NCI-H82 treated with DMSO at 0.1 percent for 48 hours (cell line): ENCODE data around the gene FBXL22.

Experiments used
- DNase-seq: peaks from one replicate; lab custom pipeline; 2025; ENCODE audit not compliant: unreplicated experiment; lab: John Stamatoyannopoulos, UW

Gene FBXL22

DNA sequence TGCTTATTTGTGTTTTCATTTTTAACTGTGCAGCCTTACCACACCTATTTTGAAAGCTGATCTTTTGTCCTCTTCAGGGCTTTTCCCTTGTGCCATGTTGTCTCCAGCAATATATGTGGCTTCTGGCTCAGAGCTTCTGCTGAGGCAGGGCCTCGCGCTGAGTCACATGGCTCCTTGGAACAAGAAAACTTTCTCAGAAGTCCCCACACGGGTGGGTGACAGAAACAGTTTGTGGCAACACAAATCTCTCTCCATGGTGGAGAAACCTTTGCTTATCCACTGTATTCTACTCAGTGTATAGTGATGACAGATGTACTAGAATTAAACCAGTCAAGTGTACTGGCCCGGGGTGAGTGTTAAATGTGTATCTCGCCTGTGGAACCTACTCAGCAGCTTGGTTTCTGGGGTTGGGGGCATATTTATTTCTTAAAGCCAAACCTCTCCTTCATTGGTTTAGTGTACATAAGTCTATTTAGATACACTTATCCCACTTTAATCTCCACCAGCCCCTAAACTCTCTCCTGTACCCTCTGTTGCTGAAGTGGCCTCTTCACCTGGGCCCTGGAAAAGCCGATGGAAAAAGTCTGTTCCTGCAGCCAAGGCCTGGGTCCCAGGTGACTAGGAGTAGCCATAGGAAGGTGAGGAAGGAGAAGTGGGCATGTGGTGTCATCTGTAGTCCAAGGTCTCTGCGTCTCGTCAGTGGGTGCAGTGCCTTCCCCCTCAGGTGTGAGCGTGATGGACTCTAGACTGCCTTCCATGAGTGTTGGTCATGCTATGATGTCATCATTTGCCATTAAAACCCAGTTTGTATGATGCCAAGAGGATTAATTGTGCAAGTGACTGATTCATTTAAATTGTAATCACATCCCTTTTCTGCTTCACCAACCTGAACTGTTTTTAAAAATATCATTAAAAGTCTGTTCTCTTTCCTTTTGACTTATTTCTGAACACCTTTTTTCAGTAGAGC, 3.2 kb upstream of the FBXL22 start:
- DNase-seq = no peak

DNA sequence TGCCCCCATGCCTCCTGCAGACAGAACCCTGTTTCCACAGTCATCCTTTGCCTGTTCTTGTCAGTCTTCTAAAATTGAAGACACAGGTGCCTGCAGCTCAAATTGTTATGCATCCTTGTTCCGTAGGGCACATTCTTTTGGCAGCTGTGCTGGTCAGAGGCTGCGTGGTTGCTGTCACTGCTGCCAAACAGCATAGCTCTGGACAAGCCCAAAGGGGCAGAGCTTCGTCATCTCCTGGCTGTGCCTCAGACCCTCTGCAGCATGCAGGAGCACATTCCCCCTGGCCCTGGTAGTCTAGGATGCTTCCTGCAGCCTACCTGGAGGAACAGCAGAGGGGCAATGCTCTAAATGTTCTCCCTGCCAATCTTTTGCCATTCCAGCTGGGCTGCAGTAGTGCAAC, 2.1 kb upstream of the FBXL22 start:
- DNase-seq = no peak

DNA sequence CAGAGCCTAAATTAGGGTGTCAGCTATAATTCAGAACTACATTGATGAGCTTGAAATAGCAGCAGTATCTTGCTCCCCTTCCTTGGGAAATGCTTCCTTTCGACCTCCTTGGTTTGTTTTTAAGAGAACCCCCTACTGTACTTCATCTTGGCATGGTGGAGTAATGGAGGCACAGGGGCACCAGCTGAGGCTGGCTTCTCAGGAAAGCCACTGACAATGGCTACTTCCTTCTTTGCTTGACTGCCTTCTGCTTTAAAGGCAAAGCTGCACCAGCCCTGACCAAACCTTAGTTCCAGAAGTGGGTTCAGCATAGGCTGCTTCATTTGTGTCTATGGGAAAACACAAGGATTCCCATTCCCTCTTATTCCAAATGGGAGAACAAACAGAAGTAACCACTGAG, 1.5 kb upstream of the FBXL22 start:
- DNase-seq = no peak

- DNase-seq = no peak
Measured at GRCh38 chr15:63596676-63597037, 530 bp upstream of the FBXL22 start.

GRCh38 chr15:63597821-63598220, 634 bp downstream of the FBXL22 start:
- DNase-seq = no peak

DNA sequence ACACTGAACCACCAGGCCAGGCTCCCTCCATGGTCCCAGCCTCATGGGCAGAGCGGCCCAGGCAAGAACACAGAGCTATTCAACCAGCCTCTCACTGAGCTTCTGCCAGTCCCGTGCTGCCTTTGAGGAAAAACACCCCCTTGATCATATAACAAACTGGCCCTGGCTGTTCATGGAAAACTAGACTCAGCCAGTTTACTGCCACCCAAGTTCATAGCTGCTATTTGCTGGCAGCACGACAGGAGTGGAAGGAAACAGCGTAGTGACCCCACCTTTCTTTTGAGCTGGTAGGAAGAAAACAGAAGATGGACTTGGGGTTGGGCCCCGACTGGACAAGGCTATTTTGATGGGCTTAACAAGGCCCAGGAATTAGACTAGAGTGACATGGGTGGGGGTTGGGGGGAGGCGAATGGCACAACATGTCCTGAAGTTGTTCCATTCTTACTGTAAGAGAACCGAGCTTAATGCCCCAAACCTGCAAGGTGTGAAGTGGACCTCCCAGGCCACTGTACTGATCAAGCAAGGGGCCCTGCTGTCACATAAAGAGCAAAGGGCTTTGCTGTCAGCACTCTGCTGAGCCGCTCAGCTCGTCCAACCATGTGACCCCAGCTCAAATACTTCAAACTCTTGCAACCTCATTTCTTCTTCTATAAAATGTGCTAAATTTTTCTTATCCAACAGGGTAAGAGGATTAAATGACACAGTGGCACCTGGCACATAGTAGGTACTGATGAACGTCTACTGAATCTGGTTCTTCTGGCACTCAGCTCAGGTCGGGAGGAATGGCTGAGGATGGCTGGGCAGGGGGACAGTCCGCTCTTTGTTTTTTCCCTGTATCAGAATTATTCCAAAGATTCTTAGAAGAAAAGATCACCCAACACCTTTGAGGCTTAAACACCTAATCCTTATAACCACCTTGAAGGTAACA, 1.6 kb downstream of the FBXL22 start:
- DNase-seq = no peak

DNA sequence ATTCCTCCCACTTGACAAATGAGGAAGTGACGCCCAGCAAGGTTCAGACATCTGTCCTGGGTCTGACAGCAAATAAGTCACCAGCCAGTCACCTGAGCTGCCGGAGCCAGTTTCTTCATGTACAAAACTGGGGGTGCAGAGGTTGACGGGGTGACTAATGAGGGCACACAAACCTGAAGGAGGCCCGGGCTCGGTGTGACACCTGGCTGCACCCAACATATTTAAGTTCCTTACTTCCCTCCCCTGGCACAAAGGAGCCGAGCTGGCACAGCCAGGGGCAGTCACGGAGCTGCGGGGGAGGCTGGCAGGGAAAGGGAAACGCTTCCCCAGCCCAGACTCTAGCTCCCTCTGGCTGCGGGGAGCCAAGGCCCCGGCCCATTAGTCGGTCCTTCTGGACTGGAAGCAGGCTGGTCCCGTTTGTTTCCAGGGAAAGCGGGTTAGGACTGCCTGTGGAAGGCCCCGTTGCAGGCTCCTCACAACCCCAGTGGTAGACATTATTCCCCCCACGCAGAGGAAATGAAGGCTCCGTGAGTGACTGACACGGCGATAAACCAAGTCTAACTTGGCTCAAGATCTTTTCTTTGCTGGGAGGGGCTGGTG, 2.3 kb downstream of the FBXL22 start:
- DNase-seq = no peak

DNA sequence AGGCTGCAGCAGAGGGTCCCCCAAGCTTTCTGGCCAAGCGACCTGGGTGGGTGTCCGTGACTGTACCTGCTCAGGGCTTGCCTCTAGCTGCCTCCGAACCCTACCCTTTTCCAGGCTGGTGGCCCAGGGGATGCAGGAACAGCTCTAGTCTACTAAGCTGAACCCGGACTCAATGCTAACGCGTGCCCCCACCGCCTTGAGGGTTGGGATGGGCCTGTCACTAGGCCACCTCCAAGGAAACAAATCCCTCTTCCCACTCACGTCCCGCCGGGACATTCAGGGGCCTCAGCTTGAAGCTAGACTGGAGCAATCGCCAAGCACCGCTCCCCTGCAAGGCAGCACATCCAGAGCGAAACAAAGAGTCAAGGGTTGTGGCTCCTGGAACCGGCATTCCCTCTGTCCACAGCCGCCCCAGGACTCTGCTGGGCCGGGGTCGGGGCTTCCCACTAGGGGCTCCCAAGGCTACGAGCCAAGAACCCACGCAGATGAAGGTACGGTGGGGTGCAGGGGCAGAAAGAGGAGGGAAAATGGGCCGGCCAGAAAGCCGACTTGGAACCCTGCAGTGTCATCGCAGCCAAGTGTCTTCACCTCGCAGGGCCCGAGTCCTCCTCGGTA, 2.9 kb downstream of the FBXL22 start:
- DNase-seq = no peak

DNA sequence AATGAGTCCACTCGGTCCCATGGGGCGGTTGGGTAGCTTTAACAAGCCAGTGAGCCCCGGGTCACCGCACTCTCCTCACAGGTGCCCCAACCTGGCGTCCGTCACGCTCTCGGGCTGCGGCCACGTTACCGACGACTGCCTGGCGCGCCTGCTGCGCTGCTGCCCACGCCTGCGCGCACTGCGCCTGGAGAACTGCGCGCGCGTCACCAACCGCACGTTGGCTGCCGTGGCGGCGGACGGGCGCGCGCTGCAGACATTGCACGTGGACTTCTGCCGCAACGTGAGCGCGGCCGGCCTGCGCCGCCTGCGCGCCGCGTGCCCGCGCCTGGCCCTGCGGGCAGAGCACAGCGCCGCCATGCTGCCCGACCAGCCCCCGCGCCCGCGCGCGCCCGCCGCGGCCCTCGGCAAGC, 3.4 kb downstream of the FBXL22 start:
- no peak for DNase-seq

- no peak for DNase-seq
Measured at GRCh38 chr15:63601026-63601703, 4.0 kb downstream of the FBXL22 start.

GRCh38 chr15:63601704-63602185, 4.6 kb downstream of the FBXL22 start:
- DNase-seq = peak; percentile 16

- no peak for DNase-seq
Measured at GRCh38 chr15:63602595-63602994, 5.4 kb downstream of the FBXL22 start.

GRCh38 chr15:63603516-63603915, 6.3 kb downstream of the FBXL22 start:
- no peak for DNase-seq

GRCh38 chr15:63604281-63604680, 7.1 kb downstream of the FBXL22 start:
- no peak for DNase-seq

DNA sequence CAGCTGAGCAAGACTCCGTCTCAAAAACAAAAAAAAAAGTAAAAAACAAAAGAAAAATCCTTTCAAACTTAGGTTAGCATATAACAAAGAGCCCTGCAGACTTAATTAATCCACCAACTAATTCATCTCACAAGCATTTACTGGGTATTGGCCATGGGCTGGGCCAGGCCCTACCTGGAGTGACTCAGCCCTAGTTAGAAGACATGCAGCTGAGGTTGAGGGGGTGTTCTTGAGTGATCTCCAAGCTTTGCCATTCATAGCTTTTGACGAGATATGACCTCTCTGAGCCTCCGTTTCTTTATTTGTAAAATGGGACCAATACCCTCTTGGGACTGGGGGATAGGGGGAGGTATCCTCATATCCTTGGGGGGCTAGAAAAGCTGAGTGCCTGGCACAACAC, 7.8 kb downstream of the FBXL22 start:
- DNase-seq = no peak

GRCh38 chr15:63605816-63606215, 8.6 kb downstream of the FBXL22 start:
- no peak for DNase-seq

GRCh38 chr15:63606308-63606707, 9.1 kb downstream of the FBXL22 start:
- no peak for DNase-seq

GRCh38 chr15:63608989-63609388, 11.8 kb downstream of the FBXL22 start:
- no peak for DNase-seq

DNA sequence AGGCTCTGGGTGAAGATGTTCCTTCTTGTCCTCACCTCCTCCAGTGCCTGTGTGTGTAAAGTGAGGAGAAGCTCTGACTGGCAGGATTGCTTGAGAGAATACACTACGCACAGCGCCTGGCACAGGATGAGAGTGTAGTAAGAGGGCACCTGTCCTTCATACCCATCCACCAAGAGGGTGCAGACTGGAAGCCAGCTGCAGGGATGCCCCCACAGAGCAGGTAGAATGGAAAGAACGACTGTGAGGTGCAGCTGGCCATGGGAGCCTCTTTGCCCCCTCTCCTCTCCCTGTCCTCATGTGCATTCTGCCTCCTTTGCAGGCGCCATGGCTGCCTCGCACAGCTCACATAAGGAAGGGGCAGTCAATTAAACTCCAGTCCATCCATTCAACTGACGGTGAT, 12.3 kb downstream of the FBXL22 start:
- DNase-seq = no peak

GRCh38 chr15:63610209-63610841, 13.1 kb downstream of the FBXL22 start:
- DNase-seq = peak; percentile 96
